Stimulated activated CD4-positive, alpha-beta T cell treated with anti-CD3 and anti-CD28 coated beads, Interleukin-15, amount 100 ng/mL, for 24 hours (primary cell): ENCODE data around the gene ZNF738.

Experiments
- DNase-seq: peaks from one replicate; pipeline ENCODE4 v3.0.0-alpha.2; 2020

Gene ZNF738

GRCh38 chr19:21423057-21424041, 64.5 kb downstream of the ZNF738 start:
- DNase-seq = no peak
